ENCODE results near the gene TPST2.

The TPST2 gene

DNA sequence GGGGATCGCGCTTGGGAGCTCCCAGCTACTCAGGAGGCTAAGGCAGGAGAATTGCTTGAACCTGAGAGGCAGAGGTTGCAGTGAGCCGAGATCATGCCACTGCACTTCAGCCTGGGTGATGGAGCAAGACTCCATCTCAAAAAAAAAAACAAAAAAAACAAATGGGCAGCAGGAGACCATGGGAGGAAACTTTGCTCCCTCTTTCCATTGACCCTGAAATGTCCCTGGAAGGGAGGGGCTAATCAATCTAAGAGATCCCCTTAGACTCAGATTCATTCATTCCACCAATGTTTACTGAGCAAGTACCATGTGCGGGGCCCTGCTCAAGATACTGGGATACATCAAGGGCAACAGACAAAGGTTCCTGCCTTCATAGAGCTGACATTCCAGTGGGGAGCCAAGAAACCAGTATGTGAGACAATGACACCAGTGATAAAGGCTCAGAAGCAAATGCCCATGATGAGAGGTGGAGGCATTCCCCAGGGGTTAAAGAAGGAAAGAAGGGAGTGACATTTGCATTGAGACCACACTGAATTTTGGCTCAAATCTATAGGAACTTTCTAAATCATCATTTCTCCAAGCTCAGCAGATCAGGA, 39.9 kb downstream of the TPST2 start:
- DNase-seq (ENCODE audit: low spot score), result no peak
- no peak for TF ChIP-seq CTCF (IDR thresholded peaks at IDR 0.05; ENCODE audit: extremely low read depth, missing control alignments)

DNA sequence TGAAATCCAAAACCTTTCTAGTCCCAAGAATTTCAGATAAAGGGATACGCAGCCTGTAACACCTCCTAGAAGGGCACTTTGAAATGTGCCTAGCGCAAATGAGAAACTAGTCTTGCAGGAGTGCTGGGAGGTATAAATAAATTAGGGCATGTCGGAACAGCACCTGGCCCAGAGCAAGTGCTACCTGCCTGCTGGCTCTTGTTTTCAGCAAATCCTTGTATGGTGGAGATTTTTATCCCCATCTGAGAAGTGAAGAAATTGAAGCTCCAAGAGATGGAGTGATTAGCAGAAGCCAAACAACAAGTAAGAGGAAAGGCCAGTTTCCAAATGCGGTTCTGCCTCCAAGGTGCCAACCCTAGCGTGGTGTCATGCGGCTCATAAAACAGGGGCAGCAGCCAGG, 40.9 kb downstream of the TPST2 start:
- DNase-seq (ENCODE audit: low spot score), result no peak
- TF ChIP-seq CTCF (IDR thresholded peaks at IDR 0.05; ENCODE audit: extremely low read depth, missing control alignments), result no peak

- TF ChIP-seq CTCF (IDR thresholded peaks at IDR 0.05; ENCODE audit: extremely low read depth, missing control alignments), result no peak
Observed at GRCh38 chr22:26548303-26548702, 41.6 kb downstream of the TPST2 start.

DNA sequence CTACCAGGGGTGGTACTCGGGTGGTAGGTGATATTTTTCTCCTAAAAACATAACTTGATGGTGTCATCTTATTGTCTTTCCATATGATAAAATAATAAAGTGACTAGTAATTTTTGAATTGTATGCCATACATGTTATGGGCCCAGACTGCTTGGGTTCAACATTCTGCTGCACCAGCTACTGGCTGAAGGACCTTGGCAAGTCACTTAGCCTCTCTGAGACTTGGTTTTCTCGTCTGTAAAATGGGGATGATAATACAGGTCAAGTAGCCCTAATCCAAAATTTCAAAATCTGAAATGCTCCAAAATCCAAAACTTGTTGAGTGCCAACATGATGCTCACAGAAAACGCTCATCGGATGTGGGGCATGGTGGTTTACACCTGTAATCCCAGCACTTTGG, 42.1 kb downstream of the TPST2 start:
- TF ChIP-seq CTCF (IDR thresholded peaks at IDR 0.05; ENCODE audit: extremely low read depth, missing control alignments), result no peak
- DNase-seq (ENCODE audit: low spot score), result no peak

More at GRCh38 chr22:26548303-26548702, 41.6 kb downstream of the TPST2 start:
- DNase-seq (ENCODE audit: low spot score), result no peak

GRCh38 chr22:26547426-26547825, 42.5 kb downstream of the TPST2 start:
- DNase-seq (ENCODE audit: low spot score), result no peak
- no peak for TF ChIP-seq CTCF (IDR thresholded peaks at IDR 0.05; ENCODE audit: extremely low read depth, missing control alignments)

DNA sequence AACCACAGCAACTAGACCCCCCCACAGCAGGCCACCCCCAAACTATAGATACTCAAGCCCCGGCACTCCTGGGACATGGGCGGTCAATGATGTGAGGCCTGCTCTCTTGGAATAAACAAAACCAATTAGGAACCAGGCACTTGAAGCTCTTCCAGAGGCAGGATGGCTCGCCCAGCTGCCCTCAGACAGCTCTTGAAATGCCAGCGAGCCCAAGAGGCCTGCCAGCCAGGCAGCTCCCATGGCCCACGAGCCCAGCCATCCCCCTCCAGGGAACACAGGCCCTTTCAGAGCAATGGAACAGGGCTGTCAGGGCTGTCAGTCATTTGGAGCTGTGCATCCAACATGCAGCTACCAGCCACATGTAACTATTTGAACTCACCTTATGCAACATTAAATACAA, 43.6 kb downstream of the TPST2 start:
- no peak for DNase-seq (ENCODE audit: low spot score)
- no peak for TF ChIP-seq CTCF (IDR thresholded peaks at IDR 0.05; ENCODE audit: extremely low read depth, missing control alignments)

- TF ChIP-seq CTCF (IDR thresholded peaks at IDR 0.05; ENCODE audit: extremely low read depth, missing control alignments), result no peak
- no peak for DNase-seq (ENCODE audit: low spot score)
Observed at GRCh38 chr22:26545827-26546226, 44.1 kb downstream of the TPST2 start.

Data from GM20000 (cell line).